Left cardiac atrium (tissue), 4 donors: ENCODE results near the gene CTU1. TPM values are rescaled to one million over a fixed set of nuclear protein-coding genes. Genes with fewer than 3 reads are reported as not detected.
A peak's percentile ranks its signal among the peaks of the same experiment; 100 is the strongest.

Experiments used
- ATAC-seq, 2 donors: fragments of 200-7000 bp; cut with Tn5 transposase; one replicate each; pipeline ENCODE4 v1.9.1; 2020; ENCODE audit warnings: mild to moderate bottlenecking in 2 of 2, moderate library complexity in 2 of 2
- DNase-seq: peaks from one replicate; pipeline ENCODE4 v3.0.0-alpha.2; 2020
- intact Hi-C, 2 donors: fragments of 100-400 bp; cut with DNase I; formaldehyde crosslinking; loops; one replicate each; pipeline versions ENCODE4 v1.14.1 to v1.15.1; 2022 to 2023
- total RNA-seq, 2 donors: library from RNA; stranded (reverse); fragmentation: NEBNext Ultra II Directional; extraction: Animal tissue kit (Norgen Biotek cat#: 25700); gene quantifications; one replicate each; pipeline ENCODE4 v1.2.1, GENCODE V29; 2021
- donor health status: DM: no; HTN: yes; CAD: no.
- donor health status: DM: no; HTN: yes; CAD: no; lungs with severe emphysema.
- donor health status: DM: yes; HTN: yes; CAD: no.
- donor health status: Dilated cardiomyopathy.

The CTU1 gene
- total RNA-seq, 2 donors from 2014 or later = 5.3 to 6.0 TPM

- DNase-seq (no peak), ATAC-seq (no peak)
- intact Hi-C loops = no loop called here
Measured at GRCh38 chr19:51114087-51114729, 6.0 kb upstream of the CTU1 start.

- ATAC-seq = no peak
- intact Hi-C loops = no loop called here
- DNase-seq = no peak
Measured at GRCh38 chr19:51111606-51112005, 3.4 kb upstream of the CTU1 start.

- no peak for DNase-seq
- no peak for ATAC-seq
- intact Hi-C loops = no loop called here
Measured at GRCh38 chr19:51110666-51110971, 2.4 kb upstream of the CTU1 start.

DNA sequence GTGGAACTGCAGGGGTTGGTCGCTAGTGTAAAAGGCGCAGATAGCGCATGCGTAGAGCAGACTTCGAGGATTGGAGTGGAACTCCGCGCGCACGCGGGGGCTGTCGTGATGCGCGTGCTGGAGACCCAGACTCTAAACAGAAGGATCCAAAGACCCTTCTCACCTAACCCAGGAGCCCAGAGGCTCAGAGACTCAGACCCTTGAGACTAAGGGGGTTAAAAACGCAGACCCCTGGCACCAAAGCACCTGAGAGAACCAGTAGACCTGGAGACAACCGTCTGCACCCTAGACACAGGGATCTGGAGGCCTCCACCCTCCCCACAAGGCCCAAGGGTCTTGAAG lies 567 bp upstream of the CTU1 start:
- DNase-seq (no peak), ATAC-seq (peak; percentile 58 to 67)
- intact Hi-C loops = no loop called here

GRCh38 chr19:51107406-51108065 lies 673 bp downstream of the CTU1 start:
- peak in 1 of 2 donors; percentile 3 for ATAC-seq
- DNase-seq = no peak
- intact Hi-C loops = no loop called here

- ATAC-seq (no peak), DNase-seq (no peak)
- intact Hi-C loops = no loop called here
Measured at GRCh38 chr19:51103926-51104341, 4.3 kb downstream of the CTU1 start.

- intact Hi-C loops = no loop called here
- no peak for ATAC-seq
- DNase-seq = no peak
Measured at GRCh38 chr19:51102991-51103390, 5.2 kb downstream of the CTU1 start.

- intact Hi-C loops = no loop called here
- peak in 1 of 2 donors; percentile 42 for ATAC-seq
Measured at GRCh38 chr19:51101171-51101865, 6.9 kb downstream of the CTU1 start.

DNA sequence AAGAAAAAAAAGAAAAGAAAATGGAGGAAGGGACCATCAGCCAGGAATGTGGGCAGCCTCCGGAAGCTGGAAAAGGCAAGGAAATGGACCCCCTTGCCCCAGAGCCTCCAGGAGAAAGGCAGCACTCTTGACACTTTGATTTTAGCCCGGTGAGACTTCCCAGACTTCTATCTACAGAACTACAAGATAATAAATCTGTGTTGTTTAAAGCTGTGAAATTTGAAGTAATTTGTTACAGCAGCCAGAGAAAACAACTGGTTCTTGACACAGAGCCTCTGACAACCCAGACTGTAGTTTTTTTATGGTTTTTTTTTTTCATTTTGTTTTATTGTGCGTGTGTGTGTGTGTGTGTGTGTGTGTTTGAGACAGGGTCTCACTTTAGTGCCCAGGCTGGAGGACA lies 7.6 kb downstream of the CTU1 start:
- ATAC-seq = no peak
- DNase-seq = no peak
- intact Hi-C loops = no loop called here

More at GRCh38 chr19:51101171-51101865, 6.9 kb downstream of the CTU1 start:
- DNase-seq = no peak

- intact Hi-C loops = loop anchor here (5.0 kb wide), 2 partner anchors 77 to 172 kb away; no protein-coding TSS in a partner anchor
- DNase-seq (no peak), ATAC-seq (no peak)
Measured at GRCh38 chr19:51099047-51099382, 9.2 kb downstream of the CTU1 start.

GRCh38 chr19:51098365-51099046 lies 9.7 kb downstream of the CTU1 start:
- intact Hi-C loops = loop anchor here (5.0 kb wide), 2 partner anchors 76 to 171 kb away; no protein-coding TSS in a partner anchor
- DNase-seq (peak; percentile 75), ATAC-seq (peak; percentile 74 to 77)

DNA sequence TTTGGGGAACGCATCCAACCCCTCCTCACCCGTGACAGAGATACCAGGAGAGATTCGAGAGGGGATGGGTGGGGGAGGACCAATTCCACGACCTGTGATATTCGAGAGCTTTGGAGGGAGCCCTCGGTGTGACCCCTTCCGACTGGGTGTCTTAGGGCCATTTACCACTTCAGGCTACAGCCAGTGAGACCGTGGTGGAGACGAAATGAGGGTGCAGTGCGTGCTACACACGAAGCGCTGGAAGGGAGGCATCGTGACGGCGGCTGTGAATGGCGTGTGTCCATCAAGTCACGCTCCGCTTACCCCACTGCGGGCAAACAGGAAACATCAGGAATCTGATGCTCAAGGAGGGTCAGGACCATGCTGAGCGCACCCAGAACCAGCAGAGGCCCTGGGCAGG lies 10.4 kb downstream of the CTU1 start:
- DNase-seq = no peak
- intact Hi-C loops = loop anchor here (5.0 kb wide), 2 partner anchors 75 to 170 kb away; no protein-coding TSS in a partner anchor
- ATAC-seq = no peak

GRCh38 chr19:51097166-51097738 lies 11.0 kb downstream of the CTU1 start:
- intact Hi-C loops = loop anchor here (5.0 kb wide), 2 partner anchors 75 to 170 kb away; no protein-coding TSS in a partner anchor
- DNase-seq (peak; percentile 72), ATAC-seq (peak; percentile 39 to 66)

- intact Hi-C loops = loop anchor here (1.0 to 5.0 kb wide), 3 partner anchors 74 to 169 kb away; no protein-coding TSS in a partner anchor
- no peak for DNase-seq
Measured at GRCh38 chr19:51096473-51097165, 11.6 kb downstream of the CTU1 start.

GRCh38 chr19:51094696-51095279 lies 13.4 kb downstream of the CTU1 start:
- intact Hi-C loops = loop anchor here (5.0 kb wide), 2 partner anchors 72 to 167 kb away; no protein-coding TSS in a partner anchor
- no peak for DNase-seq
- no peak for ATAC-seq

More at GRCh38 chr19:51096473-51097165, 11.6 kb downstream of the CTU1 start:
- ATAC-seq = no peak

GRCh38 chr19:51093510-51094345 lies 14.5 kb downstream of the CTU1 start:
- intact Hi-C loops = no loop called here

DNA sequence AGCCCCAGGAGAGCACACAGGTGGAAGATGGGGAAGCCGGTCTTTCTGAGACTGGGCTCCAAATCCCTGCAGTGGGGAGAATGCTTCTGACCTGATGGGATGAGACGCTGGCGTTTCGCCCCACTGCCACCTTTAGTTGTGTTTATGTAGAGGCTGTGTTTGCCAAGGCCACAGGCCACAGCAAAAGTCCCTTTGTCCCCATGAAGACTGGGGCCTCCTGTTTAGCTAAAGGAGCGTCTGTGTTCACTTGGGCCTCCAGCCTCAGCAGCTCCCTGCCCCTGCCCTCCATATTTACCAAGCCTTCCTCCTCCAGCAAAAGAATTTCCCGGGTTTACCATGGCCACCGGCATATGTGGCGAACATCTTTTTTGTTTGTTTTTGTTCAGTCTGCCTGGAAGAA lies 15.1 kb downstream of the CTU1 start:
- DNase-seq (no peak), ATAC-seq (no peak)
- intact Hi-C loops = no loop called here

More at GRCh38 chr19:51093510-51094345, 14.5 kb downstream of the CTU1 start:
- ATAC-seq (no peak), DNase-seq (no peak)
